GM18951 (cell line): Measurements from ENCODE around the gene LRFN2.

Experiments
- POLR2A ChIP-seq: IDR thresholded peaks from 4 replicates; pipeline ENCODE4 v1.6.1; 2011; ENCODE audit warnings: mild to moderate bottlenecking; ENCODE audit not compliant: insufficient read length, insufficient read depth; ENCODE audit errors: extremely low read depth
- in situ Hi-C: fragments of 300-500 bp; cut with MboI; formaldehyde crosslinking; loops from one replicate; pipeline ENCODE4 v1.12.0; 2022; ENCODE audit warnings: low sequenced_read_pairs, mixed read lengths, inconsistent platforms; ENCODE audit not compliant: unreplicated experiment

The LRFN2 gene

GRCh38 chr6:40378071-40378724 lies 209.0 kb downstream of the LRFN2 start:
- TF ChIP-seq POLR2A, result no peak
- in situ Hi-C loops, result no loop called here

DNA sequence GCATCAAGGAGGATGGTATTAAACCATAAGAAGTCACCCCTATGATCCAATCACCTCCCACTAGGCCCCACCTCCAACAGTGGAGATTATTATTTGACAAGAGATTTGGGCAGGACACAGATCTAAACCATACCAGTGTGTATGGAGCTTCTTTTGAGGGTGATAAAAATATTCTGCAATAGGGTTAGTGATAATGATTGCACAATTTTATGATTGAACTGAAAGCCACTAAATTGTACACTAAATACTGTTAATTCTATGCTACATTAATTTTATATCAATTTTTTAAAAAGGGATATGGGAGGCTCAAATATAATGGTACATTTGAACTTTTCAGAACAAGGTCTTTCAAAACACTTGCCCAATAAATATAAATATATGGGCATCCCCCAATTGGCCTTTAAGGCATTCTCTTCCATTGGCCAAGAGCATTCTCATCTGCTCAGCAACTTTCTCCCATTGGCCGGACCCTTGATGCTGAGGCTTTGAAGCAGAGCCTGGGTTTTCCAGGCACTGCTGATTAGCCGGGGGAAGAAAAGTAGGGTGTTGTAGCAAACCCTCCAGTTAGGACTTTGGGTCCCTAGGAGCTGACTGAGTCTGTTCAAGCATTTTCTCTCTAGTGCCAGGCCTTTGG lies 209.9 kb downstream of the LRFN2 start:
- in situ Hi-C loops, result no loop called here
- no peak for TF ChIP-seq POLR2A

- no peak for TF ChIP-seq POLR2A
- in situ Hi-C loops, result no loop called here
These were observed 211.0 kb downstream of the LRFN2 start for GRCh38 chr6:40376113-40376650.

DNA sequence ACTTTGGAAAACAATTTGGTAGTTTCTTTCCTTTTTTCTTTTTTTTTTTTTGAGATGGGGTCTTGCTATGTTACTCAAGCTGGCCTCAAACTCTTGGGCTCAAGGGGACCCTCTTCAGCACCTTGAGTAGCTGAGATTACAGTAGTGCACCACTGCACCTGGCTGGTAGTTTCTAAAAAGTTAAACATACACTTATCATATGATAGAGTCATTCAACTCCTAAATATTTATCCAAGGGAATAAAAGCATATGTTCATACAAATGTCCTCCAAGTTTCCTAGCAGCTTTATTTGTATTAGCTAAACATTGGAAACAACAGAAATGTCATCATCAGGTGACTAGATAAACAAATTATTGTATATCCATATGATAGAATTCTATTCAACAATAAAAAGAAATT lies 213.9 kb downstream of the LRFN2 start:
- in situ Hi-C loops, result no loop called here
- no peak for TF ChIP-seq POLR2A

DNA sequence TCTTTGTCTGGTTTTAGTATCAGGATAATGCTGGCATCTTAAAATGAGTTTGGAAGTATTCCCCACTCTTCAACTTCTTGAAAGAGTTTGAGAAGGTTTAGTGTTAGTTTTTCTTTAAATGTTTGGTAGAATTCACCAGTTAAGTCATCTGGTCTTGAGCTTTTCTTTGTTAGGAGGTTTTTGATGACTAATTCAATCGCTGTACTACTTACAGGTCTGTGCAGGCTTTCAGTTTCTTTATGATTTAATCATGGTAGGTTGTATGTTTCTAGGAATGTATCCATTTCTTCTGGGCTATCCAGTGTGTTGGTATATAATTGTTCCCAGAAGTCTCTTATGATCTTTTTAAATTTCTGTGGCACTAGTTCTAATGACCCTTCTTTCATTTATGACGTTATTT lies 215.5 kb downstream of the LRFN2 start:
- in situ Hi-C loops, result no loop called here
- TF ChIP-seq POLR2A, result no peak

GRCh38 chr6:40371095-40371494 lies 216.1 kb downstream of the LRFN2 start:
- TF ChIP-seq POLR2A, result no peak
- in situ Hi-C loops, result no loop called here

DNA sequence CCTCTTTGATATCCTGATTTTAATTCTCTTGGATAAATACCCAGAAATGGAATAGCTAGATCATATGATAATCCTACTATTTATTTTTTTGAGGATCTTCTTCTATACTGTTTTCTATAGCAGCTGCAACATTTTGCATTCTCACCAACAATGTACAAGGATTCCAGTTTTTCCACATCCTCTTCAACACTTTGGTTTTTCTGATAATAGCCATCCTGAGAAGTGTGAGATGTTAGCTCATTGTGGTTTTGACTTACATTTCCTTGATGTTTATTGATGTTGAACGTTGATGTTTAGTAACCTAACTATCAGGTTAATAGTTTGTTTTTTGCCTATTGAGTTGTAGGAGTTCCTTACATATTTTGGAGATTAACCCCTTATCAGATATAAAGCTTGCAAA lies 217.3 kb downstream of the LRFN2 start:
- in situ Hi-C loops, result no loop called here
- no peak for TF ChIP-seq POLR2A

GRCh38 chr6:40369042-40369441 lies 218.1 kb downstream of the LRFN2 start:
- in situ Hi-C loops, result no loop called here
- TF ChIP-seq POLR2A, result no peak

- in situ Hi-C loops, result no loop called here
- no peak for TF ChIP-seq POLR2A
These were observed 224.3 kb downstream of the LRFN2 start for GRCh38 chr6:40362859-40363258.

GRCh38 chr6:40359808-40360207 lies 227.4 kb downstream of the LRFN2 start:
- in situ Hi-C loops, result no loop called here
- TF ChIP-seq POLR2A, result no peak

DNA sequence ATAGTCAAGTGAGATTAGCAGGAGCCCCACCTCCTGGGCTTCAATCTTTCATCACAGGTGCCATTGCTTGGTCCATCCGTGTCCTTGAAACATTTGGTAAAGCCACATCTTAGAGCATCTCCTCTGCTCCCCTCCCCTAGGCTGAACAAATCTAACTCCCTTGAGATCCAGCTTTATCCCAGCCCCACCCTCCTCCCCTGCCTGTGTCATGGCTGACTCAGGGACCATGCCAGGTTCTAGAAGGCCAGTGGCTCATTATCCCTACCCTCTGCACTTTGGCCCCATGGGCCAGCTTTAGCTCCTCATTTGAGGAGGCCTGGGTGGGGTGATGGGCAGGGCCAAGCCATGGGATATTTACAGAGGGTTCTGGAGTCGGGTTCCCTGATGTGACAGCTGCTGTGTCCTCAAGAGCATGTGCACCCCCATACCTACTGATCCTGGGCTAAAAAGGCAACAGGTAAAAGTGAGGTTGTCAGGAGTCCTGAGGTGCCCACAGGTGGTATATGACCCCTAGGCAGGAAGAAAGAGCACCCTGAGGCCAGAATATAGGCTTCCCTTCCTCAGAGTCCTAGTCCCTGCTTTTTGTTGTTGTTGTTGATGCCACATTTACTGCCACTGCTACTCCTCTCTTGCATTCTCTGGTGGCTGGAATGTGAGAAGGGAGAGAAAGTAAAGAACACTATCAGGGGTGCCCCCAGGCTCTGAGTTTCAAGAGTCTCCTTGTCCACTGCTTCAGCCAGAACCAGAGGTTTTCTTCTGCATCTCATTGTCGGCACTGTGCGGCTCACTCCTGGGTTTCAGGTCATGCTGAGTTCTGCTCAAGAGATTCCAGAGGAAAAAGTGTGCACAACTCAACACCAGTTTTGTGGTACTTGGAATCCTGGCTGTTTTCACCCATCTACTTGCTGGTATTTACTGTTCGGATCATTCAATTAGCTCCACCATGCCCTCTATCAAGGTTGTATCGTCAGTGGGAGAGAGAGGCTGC lies 228.4 kb downstream of the LRFN2 start:
- in situ Hi-C loops, result no loop called here
- no peak for TF ChIP-seq POLR2A

- TF ChIP-seq POLR2A, result no peak
- in situ Hi-C loops, result no loop called here
These were observed 230.8 kb downstream of the LRFN2 start for GRCh38 chr6:40356242-40356910.

- in situ Hi-C loops, result no loop called here
- TF ChIP-seq POLR2A, result no peak
These were observed 231.6 kb downstream of the LRFN2 start for GRCh38 chr6:40355532-40355931.

- no peak for TF ChIP-seq POLR2A
- in situ Hi-C loops, result no loop called here
These were observed 232.1 kb downstream of the LRFN2 start for GRCh38 chr6:40355066-40355465.
